MV-4-11 (cell line): ENCODE measurements around the gene MEIS3.

ENCODE experiments used
- DNase-seq: peaks from one replicate; lab custom pipeline; 2025; lab: John Stamatoyannopoulos, UW

Gene MEIS3

GRCh38 chr19:47357788-47358680, 61.3 kb downstream of the MEIS3 start:
- DNase-seq = no peak

GRCh38 chr19:47356900-47357299, 62.4 kb downstream of the MEIS3 start:
- DNase-seq = no peak

GRCh38 chr19:47353307-47353712, 66.0 kb downstream of the MEIS3 start:
- DNase-seq = no peak
